ENCODE results near the gene MAP7D3.
"Not testable (repeated sequence)": the region's sequence is repeated elsewhere in the genome, so short reads cannot be mapped to it uniquely, and the experiment has no call there.

Gene MAP7D3

GRCh38 chrX:136251041-136251991 lies at the start of gene MAP7D3:
MAP7D3 (minus strand) TSS chrX:136251400; CDS start chrX:136251358, 42 bp downstream.
- DNase-seq = peak; percentile 73 to 74

- not testable (repeated sequence) for DNase-seq
Observed at GRCh38 chrX:136300721-136301120, 49.5 kb upstream of the MAP7D3 start, which contains the start of gene ADGRG4. ADGRG4 (plus strand) TSS chrX:136300963; CDS start chrX:136308778, 7,815 bp downstream.

- DNase-seq = no peak
Observed at GRCh38 chrX:136295380-136295779, 44.2 kb upstream of the MAP7D3 start.

GRCh38 chrX:136292656-136293055 lies 41.5 kb upstream of the MAP7D3 start:
- no peak for DNase-seq

- no peak for DNase-seq
Observed at GRCh38 chrX:136291824-136292223, 40.6 kb upstream of the MAP7D3 start.

GRCh38 chrX:136286375-136286774 lies 35.2 kb upstream of the MAP7D3 start:
- DNase-seq = not testable (repeated sequence)

- no peak for DNase-seq
Observed at GRCh38 chrX:136275553-136275952, 24.4 kb upstream of the MAP7D3 start.

GRCh38 chrX:136273986-136274385 lies 22.8 kb upstream of the MAP7D3 start:
- no peak for DNase-seq

GRCh38 chrX:136272325-136272724 lies 21.1 kb upstream of the MAP7D3 start:
- DNase-seq = no peak

- no peak for DNase-seq
Observed at GRCh38 chrX:136271300-136271699, 20.1 kb upstream of the MAP7D3 start.

- no peak for DNase-seq
Observed at GRCh38 chrX:136269921-136270320, 18.7 kb upstream of the MAP7D3 start.

- DNase-seq = peak; percentile 37 to 60
Observed at GRCh38 chrX:136268051-136269048, 17.1 kb upstream of the MAP7D3 start.

GRCh38 chrX:136266828-136267227 lies 15.6 kb upstream of the MAP7D3 start:
- no peak for DNase-seq

GRCh38 chrX:136262812-136263315 lies 11.7 kb upstream of the MAP7D3 start:
- no peak for DNase-seq

GRCh38 chrX:136262243-136262642 lies 11.0 kb upstream of the MAP7D3 start:
- DNase-seq = no peak

- DNase-seq = no peak
Observed at GRCh38 chrX:136261321-136261720, 10.1 kb upstream of the MAP7D3 start.

GRCh38 chrX:136260776-136261175 lies 9.6 kb upstream of the MAP7D3 start:
- no peak for DNase-seq

GRCh38 chrX:136259543-136259942 lies 8.3 kb upstream of the MAP7D3 start:
- peak in 1 of 2 donors; percentile 6 for DNase-seq

- DNase-seq = no peak
Observed at GRCh38 chrX:136258951-136259350, 7.8 kb upstream of the MAP7D3 start.

GRCh38 chrX:136256026-136256425 lies 4.8 kb upstream of the MAP7D3 start:
- no peak for DNase-seq

GRCh38 chrX:136255541-136255940 lies 4.3 kb upstream of the MAP7D3 start:
- no peak for DNase-seq

GRCh38 chrX:136250191-136251040 lies 784 bp downstream of the MAP7D3 start:
- DNase-seq = no peak

Measured in CD4-positive, alpha-beta T cell treated with Interferon alpha-2 for 1 hour (primary cell).